Activated T-cell treated with anti-CD3 and anti-CD28 coated beads, Interleukin-2, amount 50 U/mL, for 48 hours (primary cell): ENCODE data around the gene CLEC2L.

Experiments used
- DNase-seq, 2 experiments: peaks; one replicate each; pipeline ENCODE4 v3.0.0-alpha.2; 2020

CLEC2L gene

GRCh38 chr7:139523968-139524815, 707 bp downstream of the CLEC2L start:
- DNase-seq = no peak

- DNase-seq = no peak
These were observed 1.8 kb downstream of the CLEC2L start for GRCh38 chr7:139525239-139525638.

DNA sequence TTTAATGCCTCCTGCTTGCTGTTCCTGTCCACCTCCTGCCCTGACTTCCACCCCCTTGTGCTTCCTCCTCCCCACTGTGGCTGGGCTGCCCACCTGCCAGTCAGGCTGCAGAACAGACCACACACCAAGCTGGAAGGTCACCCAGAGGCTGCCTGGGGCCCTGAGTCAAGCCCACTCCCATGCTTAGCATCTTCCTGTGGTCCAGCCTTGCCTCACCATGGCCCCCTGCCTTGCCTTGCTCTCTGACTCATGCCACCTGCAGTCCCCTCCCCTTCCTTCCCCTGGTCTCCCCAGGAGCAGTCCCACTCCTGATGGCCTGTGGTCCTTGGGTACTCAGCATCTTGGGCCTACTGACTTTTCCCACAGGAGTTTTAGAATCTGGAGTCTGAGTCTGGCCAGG, 2.3 kb downstream of the CLEC2L start:
- DNase-seq = no peak

DNA sequence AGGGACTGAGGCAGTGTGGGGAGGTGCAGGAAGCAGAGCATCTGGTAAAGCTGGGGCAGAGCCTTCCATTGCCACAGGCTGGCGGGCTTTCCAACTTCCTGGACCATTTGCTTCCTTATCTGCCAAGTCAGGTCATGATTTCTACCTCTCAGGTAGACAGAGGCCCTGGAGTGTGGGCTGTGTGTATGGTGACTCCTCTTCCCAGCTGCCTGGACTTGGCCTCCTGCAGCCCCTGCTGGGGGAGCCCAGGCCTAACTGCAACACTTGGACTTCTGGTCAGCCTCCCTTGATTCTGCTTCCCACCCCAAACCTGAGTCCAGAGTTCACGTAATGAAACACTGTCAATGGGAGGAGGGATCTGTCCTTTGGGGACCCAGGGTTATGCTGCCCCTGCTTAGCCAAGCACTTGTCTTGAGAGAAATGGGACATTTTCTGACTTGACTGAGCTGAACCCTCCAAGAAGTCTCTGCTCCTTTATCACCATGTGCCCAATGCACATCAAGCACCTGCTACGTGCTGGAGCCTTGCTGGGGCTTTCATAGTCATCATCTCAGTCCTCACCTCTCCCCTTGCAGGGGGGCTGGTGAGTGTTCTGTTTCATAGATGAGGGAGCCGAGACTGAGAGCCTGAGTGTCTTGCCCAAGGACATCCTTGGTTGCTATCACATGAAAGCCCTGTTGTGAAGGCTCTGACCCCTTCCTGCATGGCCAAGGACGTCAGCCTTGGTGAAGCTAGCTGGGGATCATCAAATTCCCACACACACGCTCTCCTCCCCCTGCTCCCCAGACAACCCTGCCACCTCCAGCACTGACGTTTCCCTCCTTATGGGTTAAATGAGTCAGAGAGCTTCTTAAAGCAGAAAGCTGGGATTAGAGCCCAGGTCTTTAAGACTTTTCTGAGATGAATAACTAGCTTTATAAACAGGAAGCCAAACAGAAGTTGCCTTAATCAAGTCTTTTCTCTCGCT, 3.4 kb downstream of the CLEC2L start:
- no peak for DNase-seq

DNA sequence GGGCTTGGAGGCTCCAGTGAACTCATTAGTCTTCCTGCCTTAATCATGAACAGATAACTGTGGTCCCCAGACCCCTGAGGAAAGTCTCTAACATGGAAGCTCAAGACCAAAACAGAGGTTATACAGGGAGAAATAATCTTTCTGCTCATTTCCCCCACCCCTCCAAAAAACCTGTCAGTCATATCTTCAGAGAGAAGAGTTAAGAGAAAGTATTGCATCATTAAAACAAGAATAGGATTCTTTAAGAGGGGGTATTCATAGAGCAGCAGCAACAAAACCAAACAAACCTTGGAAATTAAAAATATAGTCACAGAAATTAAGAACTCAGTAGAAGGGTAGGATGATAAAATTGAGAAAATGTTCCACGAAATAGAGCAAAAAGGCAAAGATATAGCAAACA, 7.6 kb downstream of the CLEC2L start:
- no peak for DNase-seq

- DNase-seq = no peak
These were observed 9.2 kb downstream of the CLEC2L start for GRCh38 chr7:139532636-139533155.

DNA sequence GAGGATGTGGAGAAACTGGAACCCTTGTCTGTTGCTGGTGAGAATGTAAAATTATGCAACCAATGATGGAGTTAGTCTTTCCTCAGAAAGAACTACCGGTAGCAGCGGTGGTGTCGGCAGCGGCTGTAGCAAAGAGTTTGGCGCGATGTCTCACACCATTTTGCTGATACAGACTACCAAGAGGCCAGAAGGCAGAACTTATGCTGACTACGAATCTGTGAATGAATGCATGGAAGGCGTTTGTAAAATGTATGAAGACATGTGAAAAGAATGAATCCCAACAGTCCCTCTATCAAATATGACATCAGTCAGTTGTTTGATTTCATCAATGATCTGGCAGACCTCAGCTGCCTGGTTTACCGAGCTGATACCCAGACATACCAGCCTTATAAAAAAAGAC, 10.6 kb downstream of the CLEC2L start:
- no peak for DNase-seq

GRCh38 chr7:139534966-139535651, 11.6 kb downstream of the CLEC2L start:
- no peak for DNase-seq

DNA sequence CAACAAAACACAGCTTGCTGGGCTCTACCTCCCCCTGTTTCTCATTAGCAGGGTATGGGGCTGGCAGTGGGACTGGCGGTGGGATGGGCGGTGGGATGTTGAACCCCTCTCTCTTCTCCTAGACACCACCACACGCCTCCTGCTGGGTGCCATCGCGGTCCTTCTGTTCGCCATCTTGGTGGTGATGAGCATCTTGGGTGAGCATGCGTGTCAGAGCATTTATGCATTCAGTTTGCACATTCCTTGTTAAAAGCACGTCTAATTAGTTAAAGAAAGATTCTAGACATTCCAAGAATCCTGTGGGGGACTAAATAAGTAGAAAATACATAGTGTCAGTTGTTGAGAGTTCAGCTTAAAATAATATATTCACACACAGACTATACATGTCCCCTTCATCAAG, 12.7 kb downstream of the CLEC2L start:
- no peak for DNase-seq

DNA sequence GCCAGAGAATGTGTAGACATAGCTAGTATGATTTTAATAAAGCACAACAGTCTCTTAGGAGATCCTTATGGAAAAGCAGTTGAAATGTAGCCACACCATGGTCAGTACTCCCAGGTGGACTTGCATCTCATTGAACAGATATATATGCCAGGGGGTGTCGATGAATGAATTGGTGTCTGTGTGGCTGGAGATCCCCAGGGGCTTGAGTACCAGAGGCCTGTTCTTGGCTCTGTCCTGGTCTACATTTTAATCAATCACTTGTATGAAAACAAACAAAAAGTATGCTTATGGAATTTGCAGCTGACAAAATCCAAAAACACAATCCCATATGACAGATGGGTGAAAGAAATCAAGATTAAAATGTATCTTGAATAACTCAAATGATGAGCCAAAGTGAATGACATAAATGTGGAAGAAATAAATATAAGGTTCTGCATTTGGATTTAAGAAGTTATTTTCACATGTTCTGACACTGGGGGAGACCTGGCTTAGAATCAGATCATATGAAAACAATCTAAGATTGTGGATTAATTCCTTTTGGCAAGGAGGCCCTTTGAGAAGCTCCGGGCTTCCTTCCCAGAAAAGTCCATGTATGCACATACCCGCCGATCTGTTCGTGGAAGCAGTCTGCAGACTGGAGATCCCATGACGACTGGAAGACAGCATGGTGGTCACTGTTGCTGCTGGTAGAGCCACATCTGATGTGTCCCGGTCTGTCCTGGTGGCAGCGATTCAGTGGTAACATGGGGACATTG, 15.6 kb downstream of the CLEC2L start:
- no peak for DNase-seq

- no peak for DNase-seq
These were observed 16.7 kb downstream of the CLEC2L start for GRCh38 chr7:139540203-139540602.

- no peak for DNase-seq
These were observed 18.3 kb downstream of the CLEC2L start for GRCh38 chr7:139541600-139542307.

GRCh38 chr7:139542308-139543151, 19.0 kb downstream of the CLEC2L start:
- no peak for DNase-seq

DNA sequence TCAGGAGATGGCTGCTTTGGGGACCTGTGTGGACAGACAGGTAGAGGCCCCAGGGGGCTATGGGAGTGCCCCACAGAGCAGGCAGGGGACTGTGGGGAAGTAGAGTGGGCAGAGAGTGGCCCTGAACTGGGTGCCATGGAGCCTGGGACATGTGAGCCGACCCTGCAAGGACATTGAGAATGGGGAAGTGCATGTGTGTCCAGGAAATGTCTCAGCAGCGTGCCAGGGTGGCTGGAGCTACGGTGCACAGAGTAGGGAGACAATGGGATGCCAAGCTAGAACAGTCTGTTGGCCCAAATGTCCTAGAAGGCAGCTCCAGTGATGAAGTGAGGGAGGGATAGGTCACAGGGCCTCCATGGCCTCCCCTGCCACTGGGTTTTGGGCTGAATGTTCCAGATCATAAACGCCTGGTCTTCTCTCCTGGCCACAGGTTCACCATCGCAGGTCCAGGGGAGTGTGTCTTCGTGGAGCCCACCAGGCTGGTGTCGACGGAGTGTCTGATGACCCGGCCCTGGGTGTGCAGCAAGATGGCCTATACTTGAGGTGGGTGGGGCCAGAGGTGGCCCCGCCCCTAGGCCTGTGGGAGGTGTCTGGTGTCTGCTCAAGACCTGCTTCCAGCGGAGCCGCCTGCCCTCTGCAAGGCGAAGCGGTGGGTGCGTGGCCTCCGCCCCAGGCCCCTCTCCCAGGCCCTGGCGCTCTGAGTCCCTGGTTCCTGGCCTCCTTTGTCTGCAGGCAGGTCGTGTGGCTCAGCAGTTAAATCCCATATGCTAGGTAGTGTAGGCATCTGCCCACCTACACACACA, 20.5 kb downstream of the CLEC2L start:
- DNase-seq = peak in 1 of 2 experiments; percentile 33

DNA sequence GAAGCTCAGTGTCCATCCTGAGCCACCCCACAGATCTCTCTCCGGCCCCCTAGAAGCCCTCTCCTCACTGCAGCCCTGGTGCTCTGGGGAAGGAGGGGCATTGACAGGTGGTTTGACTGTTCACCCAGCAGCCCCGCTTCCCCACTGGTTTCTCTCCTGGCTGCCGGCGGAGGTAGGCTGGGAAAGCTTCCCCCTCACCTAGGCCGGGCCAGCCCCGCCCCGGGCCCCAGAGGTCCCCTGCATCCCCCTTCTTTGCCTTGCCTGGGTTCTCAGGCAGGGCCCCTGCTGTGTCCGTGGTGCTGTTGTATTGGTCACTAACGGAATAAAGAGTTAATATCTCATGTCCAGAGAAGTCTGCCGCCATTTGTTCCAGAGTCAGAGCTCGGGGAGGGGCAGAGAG, 21.2 kb downstream of the CLEC2L start:
- no peak for DNase-seq

DNA sequence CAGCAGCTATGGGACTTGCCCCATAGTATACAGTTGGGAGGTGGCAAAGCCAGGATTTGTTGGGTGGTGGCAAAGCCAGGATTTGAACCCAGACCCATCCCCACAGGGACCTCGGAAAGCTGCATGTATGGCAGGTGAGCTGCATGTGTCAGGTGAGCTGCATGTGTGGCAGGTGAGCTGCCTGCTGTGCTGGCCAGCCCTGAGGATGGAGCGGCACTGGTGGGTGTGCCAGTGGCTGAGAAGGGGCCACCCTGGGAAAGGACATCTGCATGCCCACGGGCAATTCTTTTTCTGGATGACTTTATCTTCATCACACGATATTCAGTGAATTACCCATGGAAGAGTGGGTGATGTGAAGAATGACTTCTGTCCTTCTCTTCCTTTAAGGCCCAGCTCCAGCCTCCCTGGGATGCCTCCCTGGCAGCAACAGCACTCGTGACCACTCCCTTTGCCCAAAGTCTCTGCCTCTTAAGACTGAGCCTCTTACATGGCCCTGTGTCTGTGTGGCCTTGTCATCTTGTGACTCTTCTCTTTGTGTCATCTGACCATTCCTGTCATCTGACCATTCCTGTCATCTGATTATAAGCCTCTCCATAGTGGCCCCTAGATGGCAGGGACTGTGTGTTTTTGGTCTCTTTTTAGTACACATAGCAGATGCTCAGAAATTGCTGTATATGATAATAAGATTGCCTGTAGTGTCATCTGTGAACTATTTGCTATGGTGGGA, 25.0 kb downstream of the CLEC2L start:
- DNase-seq = no peak

- peak in 1 of 2 experiments; percentile 13 for DNase-seq
These were observed 30.7 kb downstream of the CLEC2L start for GRCh38 chr7:139553991-139554700.
